Stromal cell of bone marrow (primary cell): Measurements from ENCODE around the gene KLHL18.
A peak's percentile ranks its signal among the peaks of the same experiment; 100 is the strongest.
"Not testable (repeated sequence)": the region's sequence is repeated elsewhere in the genome, so short reads cannot be mapped to it uniquely, and the experiment has no call there.

Source experiments
- DNase-seq: peaks from one replicate; pipeline ENCODE4 v3.0.0-alpha.2; 2012; ENCODE audit warnings: low read depth

The KLHL18 gene

DNA sequence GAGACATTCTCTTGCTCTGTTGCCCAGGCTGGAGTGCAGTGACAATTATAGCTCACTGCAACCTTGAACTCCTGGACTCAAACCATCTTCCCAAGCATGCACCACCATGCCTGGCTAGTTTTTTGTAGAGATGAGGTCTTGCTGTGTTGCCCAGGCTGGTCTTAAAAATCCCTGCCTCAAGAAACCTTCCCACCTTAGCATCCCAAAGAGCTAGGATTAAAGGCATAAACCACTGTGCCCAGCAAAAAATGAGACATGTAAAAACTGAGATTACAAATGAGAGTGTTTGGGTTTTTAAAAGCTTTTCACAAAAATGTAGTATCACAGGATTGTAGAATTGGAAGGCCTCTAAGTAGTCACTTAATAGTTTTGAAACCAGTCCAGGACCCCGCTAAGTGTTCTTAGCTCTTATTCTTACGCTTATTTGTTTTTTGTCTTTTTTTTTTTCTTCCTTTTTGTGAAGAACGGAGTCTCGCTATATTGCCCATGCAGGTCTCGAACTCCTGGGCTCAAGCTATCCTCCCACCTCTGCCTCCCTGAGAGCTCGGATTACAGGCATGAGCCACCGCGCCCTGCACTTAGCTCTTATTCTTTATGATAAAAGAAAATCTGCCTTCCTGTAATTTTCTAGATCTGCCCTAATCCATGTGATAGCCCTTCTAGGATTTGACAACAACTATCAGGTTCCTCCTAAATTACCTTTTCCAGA, 31.5 kb downstream of the KLHL18 start:
- no peak for DNase-seq

- no peak for DNase-seq
These were observed 32.4 kb downstream of the KLHL18 start for GRCh38 chr3:47315069-47315647.

GRCh38 chr3:47316151-47316550, 33.4 kb downstream of the KLHL18 start:
- not testable (repeated sequence) for DNase-seq

- DNase-seq, result no peak
These were observed 36.2 kb downstream of the KLHL18 start for GRCh38 chr3:47318916-47319315.

DNA sequence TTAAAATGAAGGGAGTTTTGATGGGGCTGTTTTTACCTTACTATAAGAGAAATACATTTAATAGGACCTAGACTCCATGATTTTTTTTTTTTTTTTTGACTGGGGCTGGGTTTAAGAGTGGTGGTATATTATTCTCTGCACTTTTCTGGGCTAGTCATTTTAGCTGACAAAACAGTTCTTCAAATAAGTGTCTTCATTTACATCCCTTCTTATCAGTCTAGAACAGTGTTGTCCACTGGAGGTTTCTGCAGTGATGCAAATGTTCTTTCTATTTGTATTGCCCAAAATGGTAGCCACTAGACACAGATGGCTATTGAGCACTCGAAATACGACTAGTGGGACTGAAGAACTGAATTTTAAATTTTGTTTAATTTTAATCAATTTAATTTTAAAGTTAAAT, 37.2 kb downstream of the KLHL18 start:
- DNase-seq, result no peak

- DNase-seq, result no peak
These were observed 40.9 kb downstream of the KLHL18 start for GRCh38 chr3:47323431-47324277.

GRCh38 chr3:47324278-47324865, 41.6 kb downstream of the KLHL18 start:
- DNase-seq, result peak; percentile 73

DNA sequence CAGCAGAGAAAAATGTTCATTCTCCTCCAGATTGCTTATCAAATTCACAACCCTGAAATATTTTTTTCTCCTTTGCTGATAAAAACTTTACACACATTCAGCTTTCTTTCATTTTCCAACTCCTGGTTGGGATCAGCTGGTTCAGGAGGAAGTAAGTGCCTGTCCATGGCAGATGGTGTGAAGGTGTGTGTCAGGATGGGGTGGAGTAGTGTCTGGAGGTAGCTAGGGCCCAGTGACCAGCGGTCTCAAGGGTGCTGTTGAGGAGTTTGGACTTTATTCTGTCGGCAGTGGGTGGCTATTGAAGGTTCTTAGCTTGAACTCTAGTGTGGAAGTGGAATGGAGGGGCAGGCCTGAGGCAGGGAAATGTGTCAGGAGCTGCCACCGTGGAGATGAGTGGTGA, 51.2 kb downstream of the KLHL18 start:
- no peak for DNase-seq

DNA sequence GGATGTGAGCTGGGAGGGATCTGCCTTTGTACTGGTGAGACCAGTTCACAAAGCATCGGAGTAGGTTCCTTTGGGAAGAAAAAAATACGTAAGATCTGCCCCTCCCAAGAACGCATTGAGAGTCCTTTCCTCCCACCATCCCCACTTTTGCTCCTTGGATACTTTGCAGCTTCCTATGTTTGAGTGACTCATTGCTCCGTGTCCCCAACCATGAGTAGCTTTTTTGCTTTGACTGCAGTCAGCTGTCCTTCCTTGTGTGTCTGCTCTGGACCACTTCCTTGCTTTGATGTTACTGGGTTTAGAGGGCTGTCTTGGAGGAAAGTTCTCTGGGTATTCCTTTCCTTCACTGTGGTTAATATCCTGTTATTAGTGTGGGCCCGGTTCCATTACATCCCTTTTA, 54.9 kb downstream of the KLHL18 start:
- DNase-seq, result no peak

DNA sequence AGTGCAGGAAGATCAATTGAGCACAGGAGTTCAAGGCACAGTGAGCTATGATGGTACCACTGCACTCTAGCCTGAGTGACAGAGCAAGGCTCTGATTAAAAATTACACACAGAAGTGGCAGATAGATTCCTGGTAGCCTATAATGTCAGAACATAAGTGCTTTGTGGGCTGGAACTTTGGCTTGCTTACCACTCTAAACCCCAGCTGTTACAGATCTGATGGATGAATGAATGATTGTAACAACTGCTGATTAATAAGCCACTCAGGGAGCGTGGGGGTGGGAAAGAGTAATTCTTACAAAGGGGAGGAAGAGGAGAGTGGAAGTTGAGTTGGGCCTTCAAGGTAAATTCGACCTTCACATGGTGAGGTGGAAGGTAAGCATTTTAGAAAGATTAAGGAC, 57.2 kb downstream of the KLHL18 start:
- DNase-seq, result no peak

DNA sequence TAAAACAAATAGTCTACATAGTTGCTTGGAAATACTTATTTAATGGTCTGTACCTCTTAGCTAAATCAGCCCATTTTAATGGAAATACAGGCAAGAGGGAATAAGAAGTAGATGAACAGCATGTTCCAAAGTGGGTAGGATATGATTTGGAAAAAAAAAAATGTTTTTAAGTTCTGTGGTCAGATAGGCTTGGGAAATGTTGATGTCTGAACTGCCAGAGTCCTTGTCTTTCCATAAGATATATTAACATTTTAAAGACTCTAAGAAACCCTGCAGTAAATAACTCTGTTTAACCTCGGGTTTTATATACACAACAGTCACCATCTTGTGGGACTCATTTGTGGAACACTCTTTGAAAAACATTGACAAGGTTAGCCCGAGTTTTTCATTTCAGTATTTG, 58.1 kb downstream of the KLHL18 start:
- no peak for DNase-seq

DNA sequence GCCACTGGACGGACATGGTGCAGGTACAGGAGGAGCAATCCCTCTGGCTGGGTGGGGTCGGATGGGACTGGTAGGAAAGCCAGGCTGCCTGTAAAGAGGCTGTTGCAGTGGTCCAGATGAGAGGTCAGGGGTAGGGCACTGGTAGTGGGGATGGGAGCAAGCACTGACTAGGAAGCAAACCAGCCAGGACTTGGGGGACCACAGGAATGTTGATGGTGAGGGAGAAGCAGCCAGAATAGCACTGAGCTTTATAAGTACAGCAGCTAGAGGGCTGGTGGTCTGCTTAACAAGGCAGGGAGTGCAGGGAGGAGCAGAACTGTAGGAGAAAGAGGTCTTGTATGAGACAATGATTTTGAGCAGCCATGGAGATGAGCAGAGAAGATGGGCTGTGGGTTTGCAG, 59.4 kb downstream of the KLHL18 start:
- no peak for DNase-seq

GRCh38 chr3:47342812-47343211, 60.1 kb downstream of the KLHL18 start:
- DNase-seq, result no peak

DNA sequence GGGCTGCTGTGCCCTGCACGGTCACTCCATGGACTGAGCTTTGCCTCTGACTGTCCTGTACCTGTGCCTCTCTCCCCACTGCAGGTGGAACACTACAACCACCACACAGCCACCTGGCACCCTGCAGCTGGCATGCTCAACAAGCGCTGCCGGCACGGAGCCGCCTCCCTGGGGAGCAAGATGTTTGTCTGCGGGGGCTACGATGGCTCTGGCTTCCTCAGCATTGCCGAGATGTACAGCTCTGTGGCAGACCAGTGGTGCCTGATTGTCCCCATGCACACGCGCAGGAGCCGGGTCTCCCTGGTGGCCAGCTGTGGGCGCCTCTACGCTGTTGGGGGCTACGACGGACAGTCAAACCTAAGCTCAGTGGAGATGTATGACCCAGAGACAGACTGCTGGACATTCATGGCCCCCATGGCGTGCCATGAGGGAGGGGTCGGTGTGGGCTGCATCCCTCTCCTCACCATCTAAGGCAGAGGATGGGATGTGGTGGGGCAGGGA, 60.8 kb downstream of the KLHL18 start:
- DNase-seq, result no peak

DNA sequence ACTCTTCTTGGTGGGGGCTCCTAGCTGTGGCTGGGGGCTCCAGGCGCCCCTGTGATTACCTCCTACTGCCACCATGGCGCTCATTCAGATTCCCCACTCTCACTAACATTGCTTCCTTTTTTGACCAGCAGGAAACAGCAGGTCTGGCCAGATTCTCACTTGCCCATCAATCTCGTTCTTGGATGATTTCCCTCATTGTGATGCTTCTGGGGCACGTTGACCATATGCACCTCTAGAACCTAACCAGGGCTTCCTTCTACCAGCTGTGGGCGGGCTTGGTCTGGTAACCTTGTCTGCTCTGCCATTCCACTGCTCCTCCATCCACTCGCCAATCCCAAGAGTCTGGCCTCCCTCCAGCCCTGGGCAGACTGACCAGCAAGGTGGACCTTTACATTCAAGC, 62.2 kb downstream of the KLHL18 start:
- DNase-seq, result no peak

GRCh38 chr3:47347217-47347801, 64.6 kb downstream of the KLHL18 start:
- peak; percentile 74 for DNase-seq

- DNase-seq, result no peak
These were observed 65.8 kb downstream of the KLHL18 start for GRCh38 chr3:47348411-47349154.

GRCh38 chr3:47355010-47355409, 72.3 kb downstream of the KLHL18 start:
- no peak for DNase-seq

GRCh38 chr3:47356201-47356600, 73.5 kb downstream of the KLHL18 start:
- no peak for DNase-seq

- DNase-seq, result no peak
These were observed 76.6 kb downstream of the KLHL18 start for GRCh38 chr3:47359323-47359722.

DNA sequence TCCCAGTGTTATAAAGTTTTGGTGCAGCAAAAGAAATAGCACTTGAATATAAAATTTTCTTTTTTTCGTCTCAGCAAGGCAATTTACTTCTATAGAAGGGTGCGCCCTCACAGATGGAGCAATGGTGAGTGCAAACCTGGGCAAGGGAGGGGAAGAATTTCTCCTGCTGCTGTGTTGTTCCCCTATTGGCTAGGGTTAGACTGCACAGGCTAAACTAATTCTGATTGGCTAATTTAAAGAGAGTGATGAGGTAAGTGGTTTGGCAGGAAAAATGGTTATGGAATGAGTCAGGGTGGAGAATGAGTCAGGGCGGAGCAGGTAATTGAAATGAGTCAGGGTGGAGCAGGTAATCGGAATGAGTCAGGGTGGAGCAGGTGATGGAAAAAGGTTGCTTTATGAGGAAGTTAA, 77.4 kb downstream of the KLHL18 start:
- DNase-seq, result not testable (repeated sequence)
